Upper lobe of left lung (tissue), 6 donors: ENCODE results near the gene EXOC2. TPM values are rescaled to one million over a fixed set of nuclear protein-coding genes. Genes with fewer than 3 reads are reported as not detected.

Source experiments
- ATAC-seq, 2 donors: fragments of 200-7000 bp; cut with Tn5 transposase; one replicate each; pipeline ENCODE4 v1.9.1; 2022; ENCODE audit warnings: mild to moderate bottlenecking in 2 of 2, moderate library complexity in 2 of 2; ENCODE audit not compliant: low FRiP score in 2 of 2
- DNase-seq, 2 donors: peaks; one replicate each; pipeline ENCODE4 v3.0.0-alpha.2; 2019 to 2020
- H3K27ac ChIP-seq, 4 donors: fragments of 200-600 bp; sonication (generic); one replicate each; pipeline ENCODE4 v1.5.1; 2016 to 2019
- H3K27me3 ChIP-seq, 4 donors: fragments of 200-600 bp; sonication (generic); one replicate each; pipeline ENCODE4 v1.5.1; 2017 to 2019
- H3K36me3 ChIP-seq, 4 donors: fragments of 200-600 bp; sonication (generic); one replicate each; pipeline ENCODE4 v1.5.1; 2016 to 2019
- H3K4me1 ChIP-seq, 4 donors: fragments of 200-600 bp; sonication (generic); one replicate each; pipeline ENCODE4 v1.5.1; 2018 to 2019
- H3K4me3 ChIP-seq, 4 donors: fragments of 200-600 bp; sonication (generic); one replicate each; pipeline ENCODE4 v1.5.1; 2017 to 2019; ENCODE audit warnings: mild to moderate bottlenecking in 2 of 4, moderate library complexity in 1 of 4
- H3K9me3 ChIP-seq, 4 donors: fragments of 200-600 bp; sonication (generic); one replicate each; pipeline ENCODE4 v1.5.1; 2018 to 2019
- CTCF ChIP-seq, 6 experiments: fragments of 450-650 bp in 4 of 6; fragments of 200-600 bp in 2 of 6; sonication (generic) in 2 of 6; IDR thresholded peaks; one replicate each; pipeline ENCODE4 v1.5.1; 2016 to 2019; ENCODE audit warnings: antibody characterized with exemption in 6 of 6
- EP300 ChIP-seq, 4 donors: sonication (generic); formaldehyde crosslinking; IDR thresholded peaks; one replicate each; pipeline ENCODE4 v1.5.1; 2017; ENCODE audit warnings: antibody characterized with exemption in 4 of 4, control low read depth in 2 of 4
- POLR2A ChIP-seq, 4 donors: fragments of 450-650 bp; IDR thresholded peaks; one replicate each; pipeline ENCODE4 v1.5.1; 2016 to 2017; ENCODE audit warnings: antibody characterized with exemption in 4 of 4, mild to moderate bottlenecking in 2 of 4
- POLR2AphosphoS5 ChIP-seq, 2 donors: sonication (generic); formaldehyde crosslinking; IDR thresholded peaks; one replicate each; pipeline ENCODE4 v1.5.1; 2017; ENCODE audit warnings: antibody characterized with exemption in 2 of 2
- WGBS, 2 donors: methylation state at CpG; one replicate each; pipeline ENCODE4 v1.1.5; 2017 to 2018; 5-methylcytosine and 5-hydroxymethylcytosine counted together
- total RNA-seq, 6 donors: library from RNA; depleted of rRNA in 4 of 6; stranded (reverse); fragments of >200 nt in 4 of 6; gene quantifications; one replicate each; pipeline versions ENCODE4 v1.1.0 to v1.2.1, GENCODE V29; 2016 to 2021
- donor health status: DM: no; HTN: no; CAD: no; lungs with moderate emphysema.
- donor health status: DM: no; HTN: yes; CAD: no; lungs with severe emphysema.

Gene EXOC2
- total RNA-seq, 6 donors from 2014 or later = 16.5 to 31.4 (median 24.4) TPM

- Histone ChIP-seq H3K4me1 (peaks cover 4 to 18% (median 10%) of the 10 kb centered on the region in 4 donors), H3K27me3 (no peaks in the 10 kb centered on the region), H3K4me3 (no peak overlapping the region), H3K36me3 (no peaks in the 10 kb centered on the region), H3K9me3 (no peaks in the 10 kb centered on the region), H3K27ac (no peak overlapping the region)
- 62 to 88% methylated on average over 9 of the region's 9 CpGs for WGBS, 2 donors
- TF ChIP-seq CTCF (IDR thresholded peaks at IDR 0.05) (no peak), POLR2A (IDR thresholded peaks at IDR 0.05) (no peak), POLR2AphosphoS5 (IDR thresholded peaks at IDR 0.05) (no peak), EP300 (IDR thresholded peaks at IDR 0.05) (no peak)
- DNase-seq = no peak
- ATAC-seq = no peak
These were observed 13.7 kb downstream of the EXOC2 start for GRCh38 chr6:679282-679681.

- no peak for DNase-seq
- TF ChIP-seq POLR2AphosphoS5 (IDR thresholded peaks at IDR 0.05) = no peak
- no peak for TF ChIP-seq EP300 (IDR thresholded peaks at IDR 0.05)
- TF ChIP-seq POLR2A (IDR thresholded peaks at IDR 0.05) = no peak
- no peak for TF ChIP-seq CTCF (IDR thresholded peaks at IDR 0.05)
These were observed 14.4 kb downstream of the EXOC2 start for GRCh38 chr6:678520-678919.

GRCh38 chr6:677919-678318 lies 15.0 kb downstream of the EXOC2 start:
- DNase-seq = no peak
- Histone ChIP-seq H3K27me3 (no peaks in the 10 kb centered on the region), H3K4me3 (no peak overlapping the region), H3K4me1 (peaks cover 0 to 17% (median 2%) of the 10 kb centered on the region in 4 donors), H3K27ac (no peak overlapping the region), H3K9me3 (no peaks in the 10 kb centered on the region), H3K36me3 (no peaks in the 10 kb centered on the region)
- TF ChIP-seq POLR2A (IDR thresholded peaks at IDR 0.05) (no peak), EP300 (IDR thresholded peaks at IDR 0.05) (no peak), POLR2AphosphoS5 (IDR thresholded peaks at IDR 0.05) (no peak), CTCF (IDR thresholded peaks at IDR 0.05) (no peak)
- 94 to 98% methylated on average over 4 of the region's 4 CpGs for WGBS, 2 donors
- ATAC-seq = no peak

More at GRCh38 chr6:678520-678919, 14.4 kb downstream of the EXOC2 start:
- ATAC-seq = no peak
- no peaks in the 10 kb centered on the region for H3K27me3 ChIP-seq
- H3K4me3 ChIP-seq = no peak overlapping the region
- H3K27ac ChIP-seq = no peak overlapping the region
- peaks cover 0 to 17% (median 3%) of the 10 kb centered on the region in 4 donors for H3K4me1 ChIP-seq
- 68 to 69% methylated on average over 3 of the region's 3 CpGs for WGBS, 2 donors
- no peaks in the 10 kb centered on the region for H3K9me3 ChIP-seq
- H3K36me3 ChIP-seq = no peaks in the 10 kb centered on the region

- Histone ChIP-seq H3K36me3 (no peaks in the 10 kb centered on the region), H3K27ac (no peak overlapping the region), H3K4me3 (no peak overlapping the region), H3K27me3 (no peaks in the 10 kb centered on the region), H3K4me1 (peaks cover 0 to 10% (median 0%) of the 10 kb centered on the region in 4 donors), H3K9me3 (no peaks in the 10 kb centered on the region)
- DNase-seq = no peak
- ATAC-seq = no peak
- TF ChIP-seq POLR2AphosphoS5 (IDR thresholded peaks at IDR 0.05) = no peak
- no peak for TF ChIP-seq POLR2A (IDR thresholded peaks at IDR 0.05)
- TF ChIP-seq CTCF (IDR thresholded peaks at IDR 0.05) = no peak
- no peak for TF ChIP-seq EP300 (IDR thresholded peaks at IDR 0.05)
- WGBS, 2 donors = 67 to 74% methylated on average over 3 of the region's 3 CpGs
These were observed 18.0 kb downstream of the EXOC2 start for GRCh38 chr6:674956-675355.

- no peak for ATAC-seq
- H3K4me1 ChIP-seq = peaks cover 0 to 10% (median 0%) of the 10 kb centered on the region in 4 donors
- no peak overlapping the region for H3K4me3 ChIP-seq
- no peaks in the 10 kb centered on the region for H3K27me3 ChIP-seq
- no peak for DNase-seq
- TF ChIP-seq CTCF (IDR thresholded peaks at IDR 0.05) (no peak), EP300 (IDR thresholded peaks at IDR 0.05) (no peak), POLR2A (IDR thresholded peaks at IDR 0.05) (no peak), POLR2AphosphoS5 (IDR thresholded peaks at IDR 0.05) (no peak)
- no peak overlapping the region for H3K27ac ChIP-seq
- no peaks in the 10 kb centered on the region for H3K9me3 ChIP-seq
- no peaks in the 10 kb centered on the region for H3K36me3 ChIP-seq
These were observed 18.5 kb downstream of the EXOC2 start for GRCh38 chr6:674406-674805.
